ENCODE results near the gene EMC7.
"Not testable (repeated sequence)": the region's sequence is repeated elsewhere in the genome, so short reads cannot be mapped to it uniquely, and the experiment has no call there.

EMC7 gene

GRCh38 chr15:34101366-34102174 is at the start of gene EMC7, which contains the start of gene PGBD4:
TSS of gene EMC7 (minus strand) at chr15:34101862. CDS start at chr15:34101839, 23 bp downstream.
TSS of gene PGBD4 (plus strand) at chr15:34102083. CDS start at chr15:34102532, 449 bp downstream.
- peak; percentile 100 for DNase-seq (ENCODE audit: low read depth, low spot score)

- DNase-seq (ENCODE audit: low read depth, low spot score), result peak; percentile 64
Measured at GRCh38 chr15:34147371-34148140, 45.9 kb upstream of the EMC7 start.

GRCh38 chr15:34133511-34133910 is 31.8 kb upstream of the EMC7 start:
- DNase-seq (ENCODE audit: low read depth, low spot score), result no peak

GRCh38 chr15:34132881-34133280 is 31.2 kb upstream of the EMC7 start:
- DNase-seq (ENCODE audit: low read depth, low spot score), result peak; percentile 71

GRCh38 chr15:34128898-34129297 is 27.2 kb upstream of the EMC7 start:
- no peak for DNase-seq (ENCODE audit: low read depth, low spot score)

- no peak for DNase-seq (ENCODE audit: low read depth, low spot score)
Measured at GRCh38 chr15:34126522-34126921, 24.9 kb upstream of the EMC7 start.

GRCh38 chr15:34125945-34126344 is 24.3 kb upstream of the EMC7 start:
- DNase-seq (ENCODE audit: low read depth, low spot score), result no peak

GRCh38 chr15:34124651-34125050 is 23.0 kb upstream of the EMC7 start:
- no peak for DNase-seq (ENCODE audit: low read depth, low spot score)

- peak; percentile 89 for DNase-seq (ENCODE audit: low read depth, low spot score)
Measured at GRCh38 chr15:34122771-34123183, 21.1 kb upstream of the EMC7 start.

GRCh38 chr15:34121786-34122185 is 20.1 kb upstream of the EMC7 start:
- DNase-seq (ENCODE audit: low read depth, low spot score), result not testable (repeated sequence)

GRCh38 chr15:34120420-34120819 is 18.8 kb upstream of the EMC7 start:
- DNase-seq (ENCODE audit: low read depth, low spot score), result not testable (repeated sequence)

GRCh38 chr15:34119291-34119690 is 17.6 kb upstream of the EMC7 start:
- peak; percentile 7 for DNase-seq (ENCODE audit: low read depth, low spot score)

- DNase-seq (ENCODE audit: low read depth, low spot score), result peak; percentile 77
Measured at GRCh38 chr15:34116620-34117019, 15.0 kb upstream of the EMC7 start.

GRCh38 chr15:34114739-34115138 is 13.1 kb upstream of the EMC7 start:
- no peak for DNase-seq (ENCODE audit: low read depth, low spot score)

GRCh38 chr15:34114215-34114614 is 12.6 kb upstream of the EMC7 start:
- no peak for DNase-seq (ENCODE audit: low read depth, low spot score)

- DNase-seq (ENCODE audit: low read depth, low spot score), result no peak
Measured at GRCh38 chr15:34111488-34111887, 9.8 kb upstream of the EMC7 start.

GRCh38 chr15:34109797-34110663 is 8.4 kb upstream of the EMC7 start:
- DNase-seq (ENCODE audit: low read depth, low spot score), result peak; percentile 66

- DNase-seq (ENCODE audit: low read depth, low spot score), result no peak
Measured at GRCh38 chr15:34107315-34107714, 5.7 kb upstream of the EMC7 start.

- no peak for DNase-seq (ENCODE audit: low read depth, low spot score)
Measured at GRCh38 chr15:34106423-34106822, 4.8 kb upstream of the EMC7 start.

- no peak for DNase-seq (ENCODE audit: low read depth, low spot score)
Measured at GRCh38 chr15:34102175-34102925, 688 bp upstream of the EMC7 start.

- no peak for DNase-seq (ENCODE audit: low read depth, low spot score)
Measured at GRCh38 chr15:34099914-34100313, 1.7 kb downstream of the EMC7 start.
